Transverse colon (tissue), 4 donors: ENCODE results near the gene SGCA. TPM values are rescaled to one million over a fixed set of nuclear protein-coding genes. Genes with fewer than 3 reads are reported as not detected.

ENCODE experiments used
- DNase-seq: peaks from one replicate; pipeline ENCODE4 v3.0.0-alpha.2; 2019
- H3K27ac ChIP-seq, 4 donors: fragments of 200-600 bp; sonication (generic); 2 replicates each; pipeline ENCODE4 v1.5.1; 2016 to 2018; ENCODE audit warnings: inconsistent platforms in 4 of 4
- H3K27me3 ChIP-seq: fragments of 200-600 bp; sonication (generic); 2 replicates; pipeline ENCODE4 v1.5.1; 2017; ENCODE audit warnings: inconsistent platforms
- H3K36me3 ChIP-seq, 4 donors: fragments of 200-600 bp; sonication (generic); 2 replicates each; pipeline ENCODE4 v1.5.1; 2017 to 2019; ENCODE audit warnings: inconsistent platforms in 4 of 4
- H3K4me1 ChIP-seq, 4 donors: fragments of 200-600 bp; sonication (generic); 2 replicates each; pipeline ENCODE4 v1.5.1; 2017 to 2020; ENCODE audit warnings: inconsistent platforms in 4 of 4
- H3K4me3 ChIP-seq, 4 donors: fragments of 200-600 bp; sonication (generic); 1 replicate in 1 of 4; 2 replicates in 3 of 4; pipeline versions ENCODE4 v1.5.1 to v1.6.1; 2017 to 2019; ENCODE audit warnings: inconsistent platforms in 4 of 4
- H3K9me3 ChIP-seq, 2 donors: fragments of 200-600 bp; sonication (generic); 2 replicates each; pipeline ENCODE4 v1.5.1; 2017 to 2019; ENCODE audit warnings: inconsistent platforms in 2 of 2
- EP300 ChIP-seq: sonication (generic); formaldehyde crosslinking; IDR thresholded peaks from one replicate; pipeline ENCODE4 v1.6.1; 2017; ENCODE audit warnings: antibody characterized with exemption, low read depth
- POLR2A ChIP-seq: fragments of 450-650 bp; IDR thresholded peaks from one replicate; pipeline ENCODE4 v1.6.1; 2016; ENCODE audit warnings: antibody characterized with exemption, mild to moderate bottlenecking, moderate library complexity
- POLR2AphosphoS5 ChIP-seq, 3 donors: sonication (generic); formaldehyde crosslinking; IDR thresholded peaks; one replicate each; pipeline ENCODE4 v1.6.1; 2016; ENCODE audit warnings: antibody characterized with exemption in 3 of 3
- WGBS, 2 donors: methylation state at CpG; one replicate each; pipeline ENCODE4 v1.1.5; 2018; ENCODE audit warnings: low coverage in 1 of 2; 5-methylcytosine and 5-hydroxymethylcytosine counted together
- in situ Hi-C, 4 donors: fragments of 200-750 bp; cut with MboI; loops; one replicate each; pipeline versions ENCODE4 v1.15.0 to v1.15.1; 2017; ENCODE audit warnings: low sequenced_read_pairs in 3 of 4, low pct_ligation_motif_present in 1 of 4, low pct_unique_long_range_greater_than_20kb in 1 of 4
- intact Hi-C: fragments of 100-400 bp; cut with DNase I; formaldehyde crosslinking; loops from one replicate; pipeline ENCODE4 v1.15.1; 2023; ENCODE audit warnings: low total_unique reads
- total RNA-seq, 4 donors: library from RNA; depleted of rRNA; stranded (reverse); fragments of >200 nt; gene quantifications; one replicate each; pipeline ENCODE4 v1.1.0, GENCODE V29; 2016
- TF ChIP-seq, protein P1 (sequence below), 5 experiments: fragments of 200-600 bp in 3 of 5; fragments of 450-650 bp in 2 of 5; sonication (generic) in 3 of 5; IDR thresholded peaks; 1 replicate in 2 of 5; 2 replicates in 3 of 5; pipeline ENCODE4 v1.5.1; 2016 to 2017; ENCODE audit warnings: antibody characterized with exemption in 5 of 5, inconsistent platforms in 3 of 5, mild to moderate bottlenecking in 2 of 5, moderate library complexity in 1 of 5

Gene SGCA
- total RNA-seq, 4 donors from 2014 or later: 3.7 to 65.3 (median 7.6) TPM

DNA sequence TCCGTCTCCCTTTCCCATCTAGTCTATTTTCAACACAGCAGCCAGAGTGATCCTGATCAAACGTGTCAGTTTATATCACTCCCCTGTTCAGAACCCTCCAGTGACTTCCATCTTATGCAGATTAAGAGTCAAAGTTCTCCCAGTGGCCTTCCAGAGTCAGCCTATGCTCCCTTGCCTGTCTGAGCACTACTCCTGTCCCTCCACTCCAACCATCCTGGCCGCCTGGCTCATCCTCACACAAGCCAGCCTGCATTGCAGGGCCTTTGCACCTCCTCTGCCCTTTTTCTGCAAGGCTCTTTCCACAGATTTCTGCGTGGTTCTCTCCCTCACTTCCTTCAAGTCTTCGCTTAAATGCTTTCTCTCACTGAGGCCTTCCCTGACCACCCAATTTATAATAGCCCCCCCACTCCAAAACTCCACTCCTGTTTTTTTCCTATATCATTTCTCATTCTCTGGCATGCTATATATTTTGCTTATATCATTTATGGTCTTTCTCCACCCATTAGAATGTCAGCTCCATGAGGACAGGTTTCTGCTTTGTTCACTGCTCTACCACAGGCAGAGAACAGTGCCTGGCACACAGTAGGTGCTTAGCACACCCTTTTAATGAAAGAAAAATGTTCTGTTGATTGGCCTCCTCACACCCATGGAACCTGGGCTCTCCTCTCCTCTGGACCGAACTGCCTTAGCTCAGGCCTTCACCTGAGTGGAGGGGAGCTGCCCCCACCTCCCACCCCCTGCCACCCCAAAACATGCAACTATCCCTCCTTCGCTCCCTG, 45.1 kb upstream of the SGCA start:
- H3K27me3 ChIP-seq: peaks cover 15% of the 10 kb centered on the region
- in situ Hi-C loops: no loop called here
- no peaks in the 10 kb centered on the region for H3K9me3 ChIP-seq
- TF ChIP-seq POLR2A (no peak), POLR2AphosphoS5 (IDR thresholded peaks at IDR 0.05) (no peak), EP300 (no peak)
- TF ChIP-seq, protein P1, sequence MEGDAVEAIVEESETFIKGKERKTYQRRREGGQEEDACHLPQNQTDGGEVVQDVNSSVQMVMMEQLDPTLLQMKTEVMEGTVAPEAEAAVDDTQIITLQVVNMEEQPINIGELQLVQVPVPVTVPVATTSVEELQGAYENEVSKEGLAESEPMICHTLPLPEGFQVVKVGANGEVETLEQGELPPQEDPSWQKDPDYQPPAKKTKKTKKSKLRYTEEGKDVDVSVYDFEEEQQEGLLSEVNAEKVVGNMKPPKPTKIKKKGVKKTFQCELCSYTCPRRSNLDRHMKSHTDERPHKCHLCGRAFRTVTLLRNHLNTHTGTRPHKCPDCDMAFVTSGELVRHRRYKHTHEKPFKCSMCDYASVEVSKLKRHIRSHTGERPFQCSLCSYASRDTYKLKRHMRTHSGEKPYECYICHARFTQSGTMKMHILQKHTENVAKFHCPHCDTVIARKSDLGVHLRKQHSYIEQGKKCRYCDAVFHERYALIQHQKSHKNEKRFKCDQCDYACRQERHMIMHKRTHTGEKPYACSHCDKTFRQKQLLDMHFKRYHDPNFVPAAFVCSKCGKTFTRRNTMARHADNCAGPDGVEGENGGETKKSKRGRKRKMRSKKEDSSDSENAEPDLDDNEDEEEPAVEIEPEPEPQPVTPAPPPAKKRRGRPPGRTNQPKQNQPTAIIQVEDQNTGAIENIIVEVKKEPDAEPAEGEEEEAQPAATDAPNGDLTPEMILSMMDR (IDR thresholded peaks at IDR 0.05): no peak
- no peak for DNase-seq
- no peaks in the 10 kb centered on the region for H3K36me3 ChIP-seq
- no peak overlapping the region for H3K27ac ChIP-seq
- H3K4me1 ChIP-seq: peaks cover 3 to 21% (median 10%) of the 10 kb centered on the region in 4 donors
- no peak overlapping the region for H3K4me3 ChIP-seq
- intact Hi-C loops: no loop called here
- 76 to 87% methylated on average over 5 to 7 of the region's 7 CpGs for WGBS, 2 donors

DNA sequence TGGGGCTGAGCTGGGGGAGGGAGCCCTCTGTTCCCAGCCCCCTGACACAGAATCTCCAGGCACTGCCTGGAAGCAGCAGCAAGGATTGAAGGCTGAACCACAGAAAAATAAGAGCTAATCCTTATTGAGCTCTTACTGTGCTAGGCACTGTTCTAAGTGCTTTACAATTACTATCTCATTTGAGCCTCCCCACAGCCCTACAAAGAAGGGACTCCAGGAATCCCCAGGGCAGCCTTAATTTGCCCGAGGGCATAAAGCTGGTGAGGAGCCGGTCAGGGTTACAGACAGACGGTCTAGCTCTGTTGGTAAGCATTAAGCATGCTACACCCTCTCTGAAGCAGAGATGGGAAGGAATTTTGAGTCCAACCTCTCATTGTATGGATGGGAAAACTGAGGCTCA, 42.9 kb upstream of the SGCA start:
- WGBS, 2 donors: 88 to 100% methylated on average over 2 to 3 of the region's 3 CpGs
- Histone ChIP-seq H3K27me3 (peaks cover 7% of the 10 kb centered on the region), H3K4me1 (peaks cover 0 to 15% (median 0%) of the 10 kb centered on the region in 4 donors), H3K27ac (no peak overlapping the region), H3K4me3 (no peak overlapping the region), H3K36me3 (no peaks in the 10 kb centered on the region), H3K9me3 (no peaks in the 10 kb centered on the region)
- intact Hi-C loops (no loop called here), in situ Hi-C loops (no loop called here)
- TF ChIP-seq EP300 (no peak), POLR2A (no peak), POLR2AphosphoS5 (IDR thresholded peaks at IDR 0.05) (no peak)
- TF ChIP-seq, protein P1 (IDR thresholded peaks at IDR 0.05): no peak
- DNase-seq: no peak

DNA sequence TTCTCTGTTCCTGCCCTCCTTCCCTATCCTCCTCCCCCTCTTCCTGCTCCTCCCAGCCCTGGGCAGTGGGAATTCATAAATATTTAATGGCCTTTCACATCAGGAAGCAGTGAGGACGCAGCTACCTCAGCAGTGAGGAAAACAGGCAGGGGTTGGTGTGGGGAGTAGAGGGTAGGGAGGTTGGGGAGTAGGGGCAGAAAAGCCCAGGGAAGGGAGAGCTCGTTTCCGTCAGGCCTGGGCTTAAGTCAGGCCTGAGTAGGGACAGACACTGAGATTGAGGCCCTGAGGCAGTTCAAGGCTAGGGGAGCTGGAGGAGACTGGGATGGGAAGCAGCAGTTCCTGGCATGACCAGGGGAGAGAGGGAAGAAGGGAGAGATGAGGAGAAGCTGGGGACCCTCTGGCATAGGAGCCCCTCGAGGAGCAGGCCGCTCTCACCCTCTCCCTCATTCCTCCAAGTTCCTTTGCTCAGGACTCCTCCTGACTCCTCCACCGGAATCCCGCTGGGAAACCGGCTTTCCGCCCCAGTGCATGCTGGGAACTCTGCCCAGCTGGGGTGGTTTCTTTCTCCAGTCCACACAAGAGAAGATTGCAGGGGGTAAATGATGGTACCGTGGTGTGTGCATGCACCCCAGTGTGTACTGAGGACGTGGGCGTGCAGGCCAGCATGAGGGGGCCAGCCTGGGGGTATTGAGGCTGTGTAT, 42.0 kb upstream of the SGCA start:
- Histone ChIP-seq H3K36me3 (no peaks in the 10 kb centered on the region), H3K27ac (peak overlapping the region in 1 of 4 donors; percentile 42), H3K4me3 (no peak overlapping the region), H3K4me1 (peaks cover 2 to 24% (median 4%) of the 10 kb centered on the region in 4 donors), H3K27me3 (peaks cover 9% of the 10 kb centered on the region), H3K9me3 (no peaks in the 10 kb centered on the region)
- DNase-seq: no peak
- intact Hi-C loops: no loop called here
- WGBS, 2 donors: 40 to 57% methylated on average over 2 to 12 of the region's 12 CpGs
- TF ChIP-seq POLR2AphosphoS5 (IDR thresholded peaks at IDR 0.05): no peak
- TF ChIP-seq EP300: no peak
- TF ChIP-seq, protein P1 (IDR thresholded peaks at IDR 0.05): no peak
- TF ChIP-seq POLR2A: no peak
- in situ Hi-C loops: no loop called here

DNA sequence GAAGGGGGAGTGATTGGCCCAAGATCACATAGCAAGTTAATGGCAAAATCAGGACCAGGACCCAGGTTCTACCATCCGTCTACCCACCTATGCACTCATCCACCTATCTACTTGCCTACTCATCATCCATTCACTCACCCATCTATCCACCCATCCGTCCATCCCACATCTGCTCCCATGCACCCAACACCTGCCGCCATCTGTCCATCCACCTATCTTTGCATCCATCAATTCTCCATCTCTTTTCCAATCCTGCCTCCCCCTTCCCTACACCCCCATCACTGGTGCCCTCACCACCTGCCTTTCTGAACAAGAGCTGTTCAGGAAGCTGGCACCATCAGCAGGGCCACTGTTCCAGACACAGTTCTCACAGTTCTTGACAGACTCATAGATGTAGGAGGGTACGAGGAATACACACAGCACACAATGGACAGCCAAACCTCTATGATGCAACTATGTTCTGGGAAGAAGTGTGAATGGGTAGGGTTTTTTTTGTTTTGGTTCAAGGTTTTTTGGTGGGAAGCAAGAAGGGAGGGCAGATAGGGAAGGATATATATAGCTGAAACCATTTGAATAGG, 40.3 kb upstream of the SGCA start:
- Histone ChIP-seq H3K36me3 (no peaks in the 10 kb centered on the region), H3K27ac (no peak overlapping the region), H3K4me1 (peaks cover 10 to 41% (median 20%) of the 10 kb centered on the region in 4 donors), H3K27me3 (peaks cover 26% of the 10 kb centered on the region), H3K4me3 (no peak overlapping the region), H3K9me3 (no peaks in the 10 kb centered on the region)
- intact Hi-C loops: no loop called here
- in situ Hi-C loops: no loop called here
- WGBS, 2 donors: 91 to 94% methylated on average over 4 of the region's 4 CpGs
- TF ChIP-seq POLR2A (no peak), POLR2AphosphoS5 (IDR thresholded peaks at IDR 0.05) (no peak), EP300 (no peak)
- TF ChIP-seq, protein P1 (IDR thresholded peaks at IDR 0.05): no peak
- no peak for DNase-seq
